Measurements from ENCODE around the gene BAD.

BAD gene

GRCh38 chr11:64296236-64296635, 11.8 kb upstream of the BAD start:
- DNase-seq (ENCODE audit: low read depth, low spot score) = no peak

DNA sequence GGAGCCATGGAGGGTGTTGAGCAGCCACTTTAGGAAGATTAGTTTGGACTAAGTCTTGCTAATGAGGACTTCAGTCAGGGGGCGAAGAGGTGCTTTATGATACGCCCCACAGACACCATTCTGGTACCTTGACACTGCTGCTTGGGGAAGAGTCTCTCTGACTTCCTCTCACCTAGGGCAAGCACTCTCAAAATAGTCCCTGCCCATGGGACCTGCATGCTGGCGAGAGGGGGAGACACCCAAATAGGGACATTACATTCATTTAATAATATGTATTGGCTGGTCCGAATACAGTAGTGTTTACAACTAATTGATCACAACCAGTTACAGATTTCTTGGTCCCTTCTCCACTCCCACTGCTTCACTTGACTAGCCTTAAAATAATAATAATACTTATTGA, 11.3 kb upstream of the BAD start:
- DNase-seq (ENCODE audit: low read depth, low spot score) = no peak

- no peak for DNase-seq (ENCODE audit: low read depth, low spot score)
Measured at GRCh38 chr11:64294774-64295173, 10.3 kb upstream of the BAD start.

DNA sequence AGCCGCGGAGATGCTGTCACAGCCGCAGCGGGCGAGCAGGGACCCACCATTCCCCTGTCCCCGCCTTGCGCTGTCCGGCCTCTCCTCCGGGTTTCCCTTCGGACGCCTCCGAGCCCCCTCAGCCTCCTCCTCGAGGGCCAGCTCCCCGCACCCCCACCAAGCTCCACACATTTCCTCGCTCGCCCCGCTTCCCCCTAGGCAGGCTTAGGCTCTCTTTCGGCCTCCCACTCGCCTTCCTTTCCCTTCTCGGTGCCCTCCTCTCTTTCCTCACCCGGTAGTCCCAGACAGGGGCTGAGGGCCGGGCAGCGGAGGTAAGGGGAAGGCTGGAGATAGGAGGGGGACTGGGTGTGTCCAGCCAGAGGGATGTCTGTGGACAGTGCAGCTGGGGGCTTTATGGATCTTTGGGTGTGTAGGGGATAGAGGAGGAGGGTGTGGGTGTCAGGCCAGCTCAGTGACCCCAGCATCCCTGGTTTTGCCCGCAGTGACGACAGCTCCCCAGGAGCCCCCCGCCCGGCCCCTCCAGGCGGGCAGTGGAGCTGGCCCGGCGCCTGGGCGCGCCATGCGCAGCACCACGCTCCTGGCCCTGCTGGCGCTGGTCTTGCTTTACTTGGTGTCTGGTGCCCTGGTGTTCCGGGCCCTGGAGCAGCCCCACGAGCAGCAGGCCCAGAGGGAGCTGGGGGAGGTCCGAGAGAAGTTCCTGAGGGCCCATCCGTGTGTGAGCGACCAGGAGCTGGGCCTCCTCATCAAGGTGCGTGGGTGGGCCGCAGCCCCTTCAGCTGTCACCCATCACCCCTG, 8.2 kb upstream of the BAD start:
- no peak for DNase-seq (ENCODE audit: low read depth, low spot score)

DNA sequence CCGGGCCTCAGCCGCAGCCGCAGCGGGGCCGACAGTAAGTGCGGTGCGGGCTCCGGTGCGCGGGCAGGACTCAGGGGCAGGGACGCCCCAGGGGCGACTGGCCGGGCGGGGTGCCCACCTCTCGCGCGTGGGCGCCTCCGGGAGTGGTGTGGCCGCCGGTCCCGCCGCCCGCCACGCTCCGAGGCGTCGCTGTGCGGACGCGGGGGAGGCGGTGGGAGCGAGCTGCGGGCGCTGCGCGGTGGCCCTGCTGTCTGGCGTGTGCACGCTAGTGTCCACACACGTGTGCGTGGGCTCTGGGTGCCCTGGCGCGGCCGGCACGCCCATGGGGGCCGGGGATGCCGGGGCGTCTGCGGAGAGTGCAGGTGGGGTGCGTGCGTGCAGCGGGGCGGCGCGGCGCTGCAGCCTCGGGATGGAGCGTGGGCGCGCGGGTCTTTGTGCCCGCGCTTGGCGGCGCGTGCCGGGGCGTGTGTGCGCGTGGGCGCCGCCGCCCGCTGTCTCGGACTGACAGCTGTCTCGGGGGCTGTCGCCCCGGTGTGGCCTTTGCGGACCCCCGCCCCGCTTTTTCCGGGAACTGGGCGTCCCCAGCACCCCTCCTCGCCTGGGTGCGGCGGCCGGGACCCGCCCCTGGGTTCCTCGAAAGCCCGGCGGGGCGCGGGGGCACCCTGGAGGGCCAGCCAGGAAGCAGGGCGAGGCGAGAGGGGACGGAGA, 7.4 kb upstream of the BAD start:
- DNase-seq (ENCODE audit: low read depth, low spot score) = no peak

DNA sequence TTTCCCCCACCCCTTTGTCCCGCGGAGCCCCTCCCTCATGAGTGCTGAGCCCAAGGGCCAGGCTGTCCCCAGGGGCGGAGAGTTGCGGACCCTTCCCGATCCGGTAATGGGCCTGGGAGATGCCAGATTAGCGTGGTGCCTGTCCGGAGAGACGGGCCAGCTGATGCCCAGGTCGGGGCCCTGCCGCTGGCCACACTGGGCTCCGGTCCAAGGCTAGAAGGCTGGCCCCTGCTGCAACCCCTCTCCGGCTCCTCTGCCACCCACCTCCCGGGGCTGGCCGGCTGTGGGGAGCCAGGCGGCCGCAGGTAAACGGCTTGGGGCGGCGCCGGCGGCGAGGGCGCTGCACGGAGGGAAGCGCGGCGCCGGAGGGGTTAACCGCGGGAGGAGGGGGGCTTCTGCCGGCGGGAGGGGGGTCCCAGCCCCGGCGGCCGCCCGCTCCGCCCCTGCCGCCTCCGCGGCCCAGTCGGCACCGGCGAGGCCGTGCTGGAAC, 6.8 kb upstream of the BAD start, which contains the start of gene KCNK4:
KCNK4 (plus strand) TSS at position 41 of the 490 bp plus-strand sequence. CDS start 1,717 bp downstream, outside the sequence.
- DNase-seq (ENCODE audit: low read depth, low spot score) = no peak

DNA sequence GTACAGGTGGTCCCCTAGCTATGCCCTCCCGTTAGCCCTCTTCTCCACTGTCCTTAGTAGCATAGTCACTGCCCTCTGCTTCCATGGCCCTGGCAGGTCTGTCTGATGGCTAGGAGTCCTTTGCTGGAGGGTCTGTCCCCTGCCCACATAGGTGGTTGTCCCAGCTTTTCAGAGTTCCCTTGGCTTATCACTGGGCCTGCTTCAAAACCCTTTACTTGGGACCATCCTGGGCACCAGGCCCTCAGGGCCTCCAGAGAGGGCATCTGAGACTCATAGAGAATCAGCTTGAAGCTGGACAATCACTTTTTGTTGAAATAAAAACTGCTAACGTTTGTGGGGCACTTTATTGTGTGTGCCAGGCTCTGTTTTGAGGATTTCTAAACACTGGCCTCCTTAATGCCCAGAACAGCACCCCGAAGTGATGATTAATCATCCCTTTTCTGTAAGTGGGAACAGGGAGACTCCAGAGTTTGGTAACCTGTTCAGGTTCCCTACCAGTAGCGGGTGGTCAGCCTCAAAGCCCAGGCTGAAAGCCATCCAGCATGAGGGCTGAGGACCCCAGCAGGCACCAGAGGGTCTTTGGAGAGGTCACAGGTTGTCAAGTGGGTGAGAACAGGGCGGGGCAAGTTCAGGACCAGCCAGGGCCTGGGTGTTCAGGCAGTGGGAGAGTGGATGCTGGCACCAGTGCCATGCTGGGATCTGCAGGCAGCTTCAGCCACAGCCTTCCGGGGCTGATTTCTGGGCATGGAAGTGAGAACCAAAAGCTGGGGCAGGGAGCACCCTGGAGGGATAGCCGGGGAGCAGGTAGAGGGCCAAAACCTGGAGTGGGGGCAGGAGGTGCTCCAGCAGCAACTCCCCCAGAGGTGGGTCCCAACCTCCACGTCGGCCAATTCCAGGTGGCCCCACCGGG, 6.1 kb upstream of the BAD start:
- no peak for DNase-seq (ENCODE audit: low read depth, low spot score)

- DNase-seq (ENCODE audit: low read depth, low spot score) = no peak
Measured at GRCh38 chr11:64289002-64289564, 4.6 kb upstream of the BAD start.

DNA sequence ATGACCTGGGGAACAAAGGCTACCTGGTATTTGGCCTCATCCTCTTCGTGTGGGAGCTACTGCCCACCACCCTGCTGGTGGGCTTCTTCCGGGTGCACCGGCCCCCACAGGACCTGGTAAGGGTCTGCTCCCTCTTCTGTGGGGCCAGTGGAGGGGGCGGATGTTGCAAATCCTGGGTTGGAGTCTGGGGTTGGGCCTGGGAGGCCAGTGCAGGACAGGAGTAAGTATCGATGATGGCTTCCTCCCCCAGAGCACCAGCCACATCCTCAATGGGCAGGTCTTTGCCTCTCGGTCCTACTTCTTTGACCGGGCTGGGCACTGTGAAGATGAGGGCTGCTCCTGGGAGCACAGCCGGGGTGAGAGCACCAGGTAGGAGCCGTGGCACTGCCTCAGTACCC, 3.9 kb upstream of the BAD start:
- no peak for DNase-seq (ENCODE audit: low read depth, low spot score)

DNA sequence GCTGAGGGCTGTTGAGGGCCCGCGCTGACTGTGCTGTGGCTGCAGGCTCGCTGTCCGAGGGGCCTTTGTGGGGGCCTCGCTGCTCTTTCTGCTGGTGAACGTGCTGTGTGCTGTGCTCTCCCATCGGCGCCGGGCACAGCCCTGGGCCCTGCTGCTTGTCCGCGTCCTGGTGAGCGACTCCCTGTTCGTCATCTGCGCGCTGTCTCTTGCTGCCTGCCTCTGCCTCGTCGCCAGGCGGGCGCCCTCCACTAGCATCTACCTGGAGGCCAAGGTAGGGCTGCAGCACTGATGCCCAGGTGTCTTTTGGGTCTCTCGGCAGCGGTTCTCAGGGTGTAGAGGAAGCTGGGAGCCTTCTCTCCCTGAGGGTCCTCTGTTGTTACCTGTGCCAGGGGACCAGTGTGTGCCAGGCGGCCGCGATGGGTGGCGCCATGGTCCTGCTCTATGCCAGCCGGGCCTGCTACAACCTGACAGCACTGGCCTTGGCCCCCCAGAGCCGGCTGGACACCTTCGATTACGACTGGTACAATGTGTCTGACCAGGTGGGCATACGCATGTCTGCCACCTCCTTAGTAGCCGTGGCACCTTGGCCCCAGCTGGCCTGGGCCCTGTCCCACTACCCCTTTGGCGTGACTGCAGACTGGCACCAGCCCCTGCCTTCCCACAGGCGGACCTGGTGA, 3.3 kb upstream of the BAD start:
- DNase-seq (ENCODE audit: low read depth, low spot score) = no peak

DNA sequence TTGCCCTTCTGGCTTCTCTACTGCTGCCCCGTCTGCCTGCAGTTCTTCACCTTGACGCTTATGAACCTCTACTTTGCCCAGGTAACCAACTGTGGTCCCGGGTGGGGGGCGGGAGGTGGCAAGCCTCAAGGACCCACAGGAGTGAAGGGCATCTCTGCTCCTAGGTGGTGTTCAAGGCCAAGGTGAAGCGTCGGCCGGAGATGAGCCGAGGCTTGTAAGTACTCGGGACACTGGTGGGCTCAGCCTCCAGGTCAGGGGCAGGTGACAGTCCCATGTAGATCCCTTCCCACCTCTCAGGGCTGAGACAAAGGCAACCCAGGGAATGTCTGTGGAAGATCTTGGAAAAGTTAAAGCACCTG, 2.3 kb upstream of the BAD start:
- DNase-seq (ENCODE audit: low read depth, low spot score) = no peak

DNA sequence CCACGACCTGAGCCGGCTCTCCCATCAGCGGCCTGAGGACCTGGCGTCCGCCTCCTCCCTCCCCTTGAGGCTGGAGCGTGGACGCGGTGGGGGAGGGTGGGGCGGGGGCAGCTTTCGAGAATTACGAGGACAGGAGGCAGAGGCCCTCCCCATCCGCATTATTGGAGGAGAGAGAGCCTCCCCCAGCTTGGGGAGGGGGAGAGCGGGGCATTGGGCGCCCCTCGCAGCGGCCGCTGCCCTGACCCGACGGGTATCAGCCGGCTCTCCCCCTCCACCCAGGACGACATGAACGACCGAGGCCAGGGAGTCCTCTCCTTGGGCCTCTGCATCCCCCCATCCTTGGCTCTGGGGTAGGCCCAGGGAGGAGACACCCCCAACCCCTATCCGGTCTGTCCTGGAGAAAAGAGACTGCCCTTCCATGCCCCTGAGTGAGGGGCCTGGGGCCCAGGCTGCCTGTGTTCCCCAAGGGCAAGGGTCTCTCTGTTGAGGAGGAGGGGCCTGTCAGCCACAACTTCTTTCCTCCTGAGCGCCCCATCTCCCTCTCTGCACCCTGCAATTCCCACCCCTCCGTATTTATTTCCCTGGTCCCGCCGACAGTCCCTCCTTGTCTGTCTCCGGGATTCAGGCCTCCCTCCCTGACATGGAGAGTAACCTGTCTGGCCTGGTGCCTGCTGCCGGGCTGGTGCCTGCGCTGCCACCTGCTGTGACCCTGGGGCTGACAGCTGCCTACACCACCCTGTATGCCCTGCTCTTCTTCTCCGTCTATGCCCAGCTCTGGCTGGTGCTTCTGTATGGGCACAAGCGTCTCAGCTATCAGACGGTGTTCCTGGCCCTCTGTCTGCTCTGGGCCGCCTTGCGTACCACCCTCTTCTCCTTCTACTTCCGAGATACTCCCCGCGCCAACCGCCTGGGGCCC, 1.7 kb upstream of the BAD start:
- DNase-seq (ENCODE audit: low read depth, low spot score) = no peak

DNA sequence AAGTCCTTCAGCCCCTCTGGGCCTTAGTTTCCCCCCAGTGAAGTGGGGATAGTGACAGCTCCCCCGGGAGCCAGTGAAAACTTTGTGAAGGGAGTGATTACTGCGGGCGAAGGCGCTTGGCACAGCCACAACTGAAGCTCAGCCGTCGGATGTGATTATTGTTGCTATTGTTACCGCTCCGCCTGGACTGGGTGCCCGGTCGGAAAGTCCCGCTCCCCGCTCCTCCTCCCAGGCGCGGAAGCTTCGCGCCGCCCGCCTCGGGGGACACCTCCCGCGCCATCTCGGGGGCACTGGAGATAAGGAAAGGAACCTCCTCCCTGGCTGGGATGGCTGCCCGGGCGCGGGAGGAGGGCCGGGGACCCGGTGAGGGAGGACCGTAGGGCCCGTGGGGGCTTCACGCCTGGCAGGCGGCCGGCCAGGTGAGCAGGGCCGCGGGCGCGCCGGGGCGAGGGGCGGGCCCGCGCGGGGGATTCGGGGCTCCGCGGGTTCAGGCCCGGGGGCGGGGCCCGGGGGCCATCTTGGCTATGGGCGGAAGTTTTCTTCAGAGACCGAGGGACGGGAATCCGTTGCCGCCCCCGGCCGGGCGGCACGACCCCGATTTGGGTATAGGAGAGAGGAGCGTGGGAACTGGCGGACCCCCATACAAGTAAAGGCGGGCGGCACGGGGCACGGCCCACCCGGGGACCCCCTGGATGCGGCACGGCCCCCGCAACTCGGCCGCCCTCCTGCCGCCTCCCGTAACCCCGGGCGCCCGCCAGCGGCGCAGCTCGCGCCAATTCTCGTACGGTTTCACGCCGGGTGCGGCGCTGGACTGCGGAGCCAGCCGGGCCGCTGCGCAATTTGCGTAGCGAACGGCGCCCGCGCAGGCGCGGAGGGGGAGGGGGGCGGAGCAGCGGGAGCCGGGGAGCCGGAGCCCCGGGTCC, 758 bp upstream of the BAD start, which contains the start of gene GPR137:
GPR137 (plus strand) TSS at position 887 of the 923 bp plus-strand sequence. CDS start 677 bp downstream, outside the sequence.
- peak; percentile 75 for DNase-seq (ENCODE audit: low read depth, low spot score)

DNA sequence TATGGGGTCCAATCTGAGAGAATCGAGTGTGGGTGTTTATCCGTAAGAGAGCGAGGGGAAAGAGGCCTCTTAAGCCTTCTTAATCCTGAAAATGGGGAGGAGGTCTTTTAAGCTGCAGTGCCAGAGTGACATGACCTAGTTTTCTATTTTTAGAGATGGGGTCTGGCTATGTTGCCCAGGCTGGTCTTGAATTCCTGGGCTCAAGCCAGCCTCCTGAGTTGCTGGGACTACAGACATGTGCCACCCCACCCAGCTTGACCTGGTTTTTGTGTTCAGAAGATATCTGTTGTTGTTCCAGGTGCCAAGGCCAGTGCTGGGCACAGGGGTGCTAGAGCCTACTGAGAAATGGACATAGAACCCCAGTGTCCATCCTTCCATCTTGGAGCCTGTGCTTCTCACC, 1.4 kb downstream of the BAD start:
- DNase-seq (ENCODE audit: low read depth, low spot score) = no peak

DNA sequence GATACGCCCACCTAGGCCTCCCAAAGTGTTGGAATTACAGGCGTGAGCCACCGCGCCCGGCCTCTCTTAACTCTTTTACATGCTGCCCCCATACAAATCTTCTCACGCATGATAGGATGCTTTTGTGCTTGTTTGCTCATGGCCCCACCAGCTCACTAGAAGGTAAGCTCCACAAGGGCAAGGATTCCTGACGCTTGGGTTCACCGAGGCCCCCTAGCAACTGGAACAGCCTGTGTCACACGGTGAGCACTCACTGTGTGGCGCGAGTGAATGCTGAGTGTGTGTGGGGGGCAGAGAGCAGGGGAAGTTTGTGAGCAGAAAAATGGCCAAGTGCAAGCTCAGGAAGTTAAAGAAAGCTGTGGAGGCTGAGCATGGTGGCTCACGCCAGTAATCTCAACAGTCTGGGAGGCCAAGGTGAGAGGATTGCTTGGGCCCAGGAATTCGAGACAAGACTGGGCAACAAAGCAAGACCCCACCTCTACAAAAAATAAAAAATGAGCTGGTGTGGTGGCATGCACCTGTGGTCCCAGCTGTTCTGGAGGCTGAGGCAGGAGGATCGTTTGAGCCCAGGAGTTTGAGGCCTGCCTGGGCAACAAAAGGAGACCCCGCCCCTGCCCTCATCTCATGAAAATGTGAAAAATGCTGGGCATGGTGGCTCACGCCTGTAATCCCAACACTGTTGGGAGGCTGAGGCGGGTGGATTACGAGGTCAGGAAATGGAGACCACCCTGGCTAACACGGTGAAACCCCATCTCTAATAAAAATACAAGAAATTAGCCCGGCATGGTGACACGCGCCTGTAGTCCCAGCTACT, 2.3 kb downstream of the BAD start:
- no peak for DNase-seq (ENCODE audit: low read depth, low spot score)

- DNase-seq (ENCODE audit: low read depth, low spot score) = no peak
Measured at GRCh38 chr11:64278576-64279190, 5.8 kb downstream of the BAD start.

GRCh38 chr11:64276653-64277431, 7.6 kb downstream of the BAD start:
- DNase-seq (ENCODE audit: low read depth, low spot score) = no peak

Measured in activated naive CD8-positive, alpha-beta T cell treated with anti-CD3 and anti-CD28 coated beads, Interleukin-2, amount 50 U/mL, for 16 hours (primary cell).